Epithelial cell of esophagus (primary cell): Measurements from ENCODE around the gene ZFAND2B.

Experiments used
- DNase-seq: peaks from one replicate; pipeline ENCODE4 v3.0.0; 2010; ENCODE audit warnings: low read depth
- H3K4me3 ChIP-seq: 2 replicates; pipeline ENCODE4 v1.5.1; 2011; ENCODE audit warnings: mild to moderate bottlenecking, low read length, control low read depth
- CTCF ChIP-seq: IDR thresholded peaks from 2 replicates; pipeline ENCODE4 v1.5.1; 2011; ENCODE audit warnings: low read depth, mild to moderate bottlenecking, low read length, control low read depth, inconsistent platforms; ENCODE audit not compliant: insufficient read depth; ENCODE audit errors: missing control alignments

The ZFAND2B gene

GRCh38 chr2:219225350-219225749 is 18.8 kb downstream of the ZFAND2B start:
- no peak overlapping the region for H3K4me3 ChIP-seq
- DNase-seq, result no peak
- TF ChIP-seq CTCF, result no peak

GRCh38 chr2:219228041-219228910 is 21.7 kb downstream of the ZFAND2B start:
- DNase-seq, result peak; percentile 15
- TF ChIP-seq CTCF, result no peak
- peak overlapping the region; percentile 98 for H3K4me3 ChIP-seq

GRCh38 chr2:219228911-219229304 is 22.3 kb downstream of the ZFAND2B start:
- H3K4me3 ChIP-seq, result peak overlapping the region; percentile 98
- TF ChIP-seq CTCF, result no peak
- no peak for DNase-seq

- peak within 1 kb of the TSS; percentile 98 for H3K4me3 ChIP-seq
- DNase-seq, result peak; percentile 100
- no peak for TF ChIP-seq CTCF
These were observed 22.9 kb downstream of the ZFAND2B start, which contains the start of the genes ANKZF1 and ATG9A for GRCh38 chr2:219229305-219230058. TSS of gene ANKZF1 (plus strand) at chr2:219229806. CDS start at chr2:219230258, 452 bp downstream. TSS of gene ATG9A (minus strand) at chr2:219229636. CDS start at chr2:219228024, 1,612 bp downstream.

GRCh38 chr2:219230059-219230540 is 23.5 kb downstream of the ZFAND2B start:
- peak overlapping the region; percentile 98 for H3K4me3 ChIP-seq
- TF ChIP-seq CTCF, result no peak
- DNase-seq, result peak; percentile 75

GRCh38 chr2:219234331-219234730 is 27.7 kb downstream of the ZFAND2B start:
- no peak for DNase-seq
- H3K4me3 ChIP-seq, result no peak overlapping the region
- no peak for TF ChIP-seq CTCF
